Adrenal gland (tissue), 12 donors: Measurements from ENCODE around the gene MAPK7. TPM values are rescaled to one million over a fixed set of nuclear protein-coding genes. Genes with fewer than 3 reads are reported as not detected.

ENCODE experiments used
- DNase-seq, 7 donors: peaks; one replicate each; pipeline ENCODE4 v3.0.0-alpha.2; 2019 to 2020
- H3K27ac ChIP-seq, 5 donors: fragments of 200-600 bp; sonication (generic) in 4 of 5; 1 replicate in 3 of 5; 2 replicates in 2 of 5; pipeline versions ENCODE4 v1.5.1 to v1.8.0; 2016 to 2020; ENCODE audit warnings: mild to moderate bottlenecking in 1 of 5
- H3K27me3 ChIP-seq: fragments of 200-600 bp; 2 replicates; pipeline ENCODE4 v1.8.0; 2021
- H3K36me3 ChIP-seq, 2 donors: fragments of 200-600 bp; replicated peaks in 1 of 2; 1 replicate in 1 of 2; 2 replicates in 1 of 2; pipeline versions ENCODE4 v1.5.1 to v1.8.0; 2018 to 2022
- H3K4me1 ChIP-seq, 2 donors: fragments of 200-600 bp; replicated peaks in 1 of 2; 1 replicate in 1 of 2; 2 replicates in 1 of 2; pipeline versions ENCODE4 v1.5.1 to v1.8.0; 2018 to 2021
- H3K4me3 ChIP-seq, 4 donors: fragments of 200-600 bp; sonication (generic) in 3 of 4; one replicate each; pipeline ENCODE4 v1.5.1; 2016 to 2018
- H3K9me3 ChIP-seq, 3 donors: fragments of 200-600 bp; sonication (generic) in 1 of 3; replicated peaks in 1 of 3; 1 replicate in 2 of 3; 2 replicates in 1 of 3; pipeline versions ENCODE4 v1.5.1 to v1.8.0; 2016 to 2021
- CTCF ChIP-seq, 6 experiments: fragments of 450-650 bp in 4 of 6; fragments of 200-600 bp in 2 of 6; sonication (generic) in 1 of 6; IDR thresholded peaks; 1 replicate in 5 of 6; 2 replicates in 1 of 6; pipeline versions ENCODE4 v1.5.1 to v1.8.0; 2016 to 2021; ENCODE audit warnings: antibody characterized with exemption in 6 of 6, mild to moderate bottlenecking in 2 of 6, moderate library complexity in 1 of 6
- POLR2A ChIP-seq, 2 donors: fragments of 450-650 bp; IDR thresholded peaks; one replicate each; pipeline ENCODE4 v1.6.1; 2017; ENCODE audit warnings: antibody characterized with exemption in 2 of 2, mild to moderate bottlenecking in 2 of 2, moderate library complexity in 1 of 2
- WGBS, 4 donors: extraction: QIAGEN DNeasy Blood & Tissue Kit in 2 of 4; methylation state at CpG; one replicate each; pipeline versions ENCODE4 v1.1.5 to v1.1.7; 2013 to 2017; 5-methylcytosine and 5-hydroxymethylcytosine counted together
- intact Hi-C, 2 donors: fragments of 100-400 bp; cut with DNase I; formaldehyde crosslinking; loops; one replicate each; pipeline versions ENCODE4 v1.14.1 to v1.15.0; 2022 to 2023
- polyA plus RNA-seq, 3 donors: library from polyadenylated mRNA; stranded (reverse); fragments of 200-250 nt in 2 of 3; fragments of 350-450 nt in 1 of 3; fragmentation: Illumina TruSeq in 1 of 3; extraction: RNeasy Lipid Tissue Mini Kit (QIAGEN cat#74804) in 1 of 3; gene quantifications; one replicate each; pipeline ENCODE4 v1.2.3, GENCODE V29; 2013 to 2014
- total RNA-seq, 9 donors: library from RNA; depleted of rRNA in 4 of 9; stranded (reverse); fragments of >200 nt in 4 of 9; fragments of 120-200 nt in 1 of 9; fragmentation: NEBNext Ultra II Directional in 1 of 9; extraction: Animal tissue kit (Norgen Biotek cat#: 25700) in 1 of 9; gene quantifications; one replicate each; pipeline versions ENCODE4 v1.1.0 to v1.2.4, GENCODE V29; 2013 to 2023
- donor health status: healthy with polysubstance abuse.
- donor health status: Bipolar disorder and iron deficiency.
- donor health status: DM: yes; HTN: yes; CAD: no.
- donor health status: DM: no; HTN: no; CAD: no.
- donor health status: DM: no; HTN: no; CAD: no.
- donor health status: DM: yes; HTN: yes; CAD: no.

MAPK7 gene
- total and polyA plus RNA-seq, 12 donors = 7.6 to 223 (median 44.6) TPM

GRCh38 chr17:19330271-19330670 lies 48.0 kb upstream of the MAPK7 start:
- WGBS, 4 donors = 71 to 78% (median 74%) methylated on average over 3 of the region's 3 CpGs
- Histone ChIP-seq H3K27me3 (no peaks in the 10 kb centered on the region), H3K36me3 (peaks cover 0 to 4% of the 10 kb centered on the region in 2 donors), H3K4me1 (no peaks in the 10 kb centered on the region), H3K9me3 (no peaks in the 10 kb centered on the region), H3K27ac (no peak overlapping the region), H3K4me3 (no peak overlapping the region)
- TF ChIP-seq POLR2A (IDR thresholded peaks at IDR 0.05) = no peak
- no peak for TF ChIP-seq CTCF (IDR thresholded peaks at IDR 0.05)
- peak in 1 of 7 donors; percentile 6 for DNase-seq
- intact Hi-C loops = no loop called here

- Histone ChIP-seq H3K36me3 (peaks cover 0 to 4% of the 10 kb centered on the region in 2 donors), H3K9me3 (no peaks in the 10 kb centered on the region), H3K4me3 (no peak overlapping the region), H3K27ac (no peak overlapping the region), H3K27me3 (no peaks in the 10 kb centered on the region), H3K4me1 (no peaks in the 10 kb centered on the region)
- intact Hi-C loops = no loop called here
- 82 to 91% (median 90%) methylated on average over 4 of the region's 4 CpGs for WGBS, 4 donors
- TF ChIP-seq CTCF (IDR thresholded peaks at IDR 0.05) (no peak), POLR2A (IDR thresholded peaks at IDR 0.05) (no peak)
- no peak for DNase-seq
Measured at GRCh38 chr17:19331134-19331533, 47.2 kb upstream of the MAPK7 start.

GRCh38 chr17:19331543-19332245 lies 46.6 kb upstream of the MAPK7 start:
- H3K36me3 ChIP-seq = peaks cover 0 to 4% of the 10 kb centered on the region in 2 donors
- H3K4me3 ChIP-seq = no peak overlapping the region
- intact Hi-C loops = no loop called here
- 89 to 94% (median 92%) methylated on average over 13 of the region's 13 CpGs for WGBS, 4 donors
- H3K9me3 ChIP-seq = no peaks in the 10 kb centered on the region
- no peaks in the 10 kb centered on the region for H3K4me1 ChIP-seq
- H3K27me3 ChIP-seq = no peaks in the 10 kb centered on the region
- DNase-seq = peak in 1 of 7 donors; percentile 43
- H3K27ac ChIP-seq = no peak overlapping the region
- TF ChIP-seq CTCF (IDR thresholded peaks at IDR 0.05) = no peak
- no peak for TF ChIP-seq POLR2A (IDR thresholded peaks at IDR 0.05)

- H3K36me3 ChIP-seq = peaks cover 0 to 4% of the 10 kb centered on the region in 2 donors
Measured at GRCh38 chr17:19332371-19333131, 45.7 kb upstream of the MAPK7 start.

More at GRCh38 chr17:19332371-19333131, 45.7 kb upstream of the MAPK7 start:
- peak in 2 of 7 donors; percentile 17 to 51 for DNase-seq
- TF ChIP-seq CTCF (IDR thresholded peaks at IDR 0.05) (no peak), POLR2A (IDR thresholded peaks at IDR 0.05) (no peak)
- 77 to 89% (median 85%) methylated on average over 4 to 6 of the region's 6 CpGs for WGBS, 4 donors
- intact Hi-C loops = no loop called here
- Histone ChIP-seq H3K27ac (no peak overlapping the region), H3K9me3 (no peaks in the 10 kb centered on the region), H3K4me3 (no peak overlapping the region), H3K27me3 (no peaks in the 10 kb centered on the region), H3K4me1 (peaks cover 0 to 5% of the 10 kb centered on the region in 2 donors)
